Measurements from ENCODE around the gene TINAGL1.

GRCh38 chr1:31617218-31617915 is 41.1 kb downstream of the TINAGL1 start, which contains the start of gene HCRTR1:
- TF ChIP-seq CTCF (IDR thresholded peaks at IDR 0.05; ENCODE audit: low read depth, low read length): no peak
- no peak for TF ChIP-seq MAX (IDR thresholded peaks at IDR 0.05; ENCODE audit: low read depth, low read length)
- TF ChIP-seq POLR2A (IDR thresholded peaks at IDR 0.05; ENCODE audit: extremely low read depth, insufficient read length): no peak
- TF ChIP-seq MYC (IDR thresholded peaks at IDR 0.05; ENCODE audit: low read depth, low read length): no peak
